Calu3 (cell line): Measurements from ENCODE around the gene ATP1A4. TPM values are rescaled to one million over a fixed set of nuclear protein-coding genes. Genes with fewer than 3 reads are reported as not detected.

Experiments
- BruUV-seq: library from RNA; stranded (reverse); fragments of 400-500 nt; replicated peaks from 2 replicates; lab custom pipeline; 2021; lab: Mats Ljungman, UMichigan
- CTCF ChIA-PET: fragments of 300-600 bp; sonication (Branson Sonifier 250); formaldehyde crosslinking; loops from one replicate; lab custom pipeline; 2022; ENCODE audit warnings: antibody characterized with exemption; lab: Charles Lee
- DNase-seq: peaks from one replicate; pipeline ENCODE4 v3.0.0; 2022
- H3K27ac Mint-ChIP-seq: one replicate; pipeline ENCODE4 v1.8.0; 2022; ENCODE audit warnings: mixed read lengths; ENCODE audit not compliant: unreplicated experiment
- H3K27me3 Mint-ChIP-seq: one replicate; pipeline ENCODE4 v1.8.0; 2022; ENCODE audit warnings: mixed read lengths; ENCODE audit not compliant: unreplicated experiment
- H3K36me3 Mint-ChIP-seq: one replicate; pipeline ENCODE4 v1.8.0; 2022; ENCODE audit warnings: mild to moderate bottlenecking, moderate library complexity, mixed read lengths; ENCODE audit not compliant: insufficient read depth, unreplicated experiment
- H3K4me1 Mint-ChIP-seq: one replicate; pipeline ENCODE4 v1.8.0; 2022; ENCODE audit warnings: mild to moderate bottlenecking, low read depth, mixed read lengths; ENCODE audit not compliant: unreplicated experiment
- H3K4me3 Mint-ChIP-seq: one replicate; pipeline ENCODE4 v1.8.0; 2022; ENCODE audit warnings: mild to moderate bottlenecking, low read depth, moderate library complexity, mixed read lengths; ENCODE audit not compliant: unreplicated experiment
- H3K9me3 Mint-ChIP-seq: one replicate; pipeline ENCODE4 v1.8.0; 2022; ENCODE audit warnings: low read depth, mixed read lengths; ENCODE audit not compliant: unreplicated experiment
- intact Hi-C: fragments of 100-400 bp; cut with micrococcal nuclease; formaldehyde crosslinking; loops from one replicate; pipeline ENCODE4 v1.10.0; 2022; ENCODE audit not compliant: unreplicated experiment
- total RNA-seq: library from RNA; stranded (reverse); gene quantifications from 2 replicates; pipeline ENCODE4 v1.2.3, GENCODE V29; 2022
- TF ChIP-seq, protein P1 (sequence below): fragments of 200-600 bp; IDR thresholded peaks from one replicate; pipeline ENCODE4 v1.8.0; 2022; ENCODE audit warnings: antibody characterized with exemption; ENCODE audit not compliant: unreplicated experiment

The ATP1A4 gene
- total RNA-seq, 1 experiment from 2014 or later, result not detected

DNA sequence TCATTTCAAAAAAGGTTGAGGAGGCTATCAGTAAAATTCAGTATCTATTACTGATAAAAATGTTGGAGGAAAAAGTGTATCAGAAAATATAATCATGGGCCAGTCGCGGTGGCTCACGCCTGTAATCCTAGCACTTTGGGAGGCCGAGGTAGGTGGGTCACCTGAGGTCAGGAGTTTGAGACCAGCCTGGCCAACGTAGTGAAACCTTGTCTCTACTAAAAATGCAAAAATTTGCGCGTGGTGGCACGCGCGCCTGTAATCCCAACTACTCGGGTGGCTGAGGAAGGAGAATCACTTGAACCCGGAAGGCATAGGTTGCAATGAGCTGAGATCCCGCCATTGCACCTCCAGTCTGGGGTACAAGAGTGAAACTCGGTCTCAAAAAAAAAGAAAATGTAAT, 5.3 kb upstream of the ATP1A4 start:
- no peak overlapping the region for H3K4me3 Mint-ChIP-seq
- CTCF ChIA-PET, result no interaction called here
- TF ChIP-seq, protein P1, sequence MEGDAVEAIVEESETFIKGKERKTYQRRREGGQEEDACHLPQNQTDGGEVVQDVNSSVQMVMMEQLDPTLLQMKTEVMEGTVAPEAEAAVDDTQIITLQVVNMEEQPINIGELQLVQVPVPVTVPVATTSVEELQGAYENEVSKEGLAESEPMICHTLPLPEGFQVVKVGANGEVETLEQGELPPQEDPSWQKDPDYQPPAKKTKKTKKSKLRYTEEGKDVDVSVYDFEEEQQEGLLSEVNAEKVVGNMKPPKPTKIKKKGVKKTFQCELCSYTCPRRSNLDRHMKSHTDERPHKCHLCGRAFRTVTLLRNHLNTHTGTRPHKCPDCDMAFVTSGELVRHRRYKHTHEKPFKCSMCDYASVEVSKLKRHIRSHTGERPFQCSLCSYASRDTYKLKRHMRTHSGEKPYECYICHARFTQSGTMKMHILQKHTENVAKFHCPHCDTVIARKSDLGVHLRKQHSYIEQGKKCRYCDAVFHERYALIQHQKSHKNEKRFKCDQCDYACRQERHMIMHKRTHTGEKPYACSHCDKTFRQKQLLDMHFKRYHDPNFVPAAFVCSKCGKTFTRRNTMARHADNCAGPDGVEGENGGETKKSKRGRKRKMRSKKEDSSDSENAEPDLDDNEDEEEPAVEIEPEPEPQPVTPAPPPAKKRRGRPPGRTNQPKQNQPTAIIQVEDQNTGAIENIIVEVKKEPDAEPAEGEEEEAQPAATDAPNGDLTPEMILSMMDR, result no peak
- H3K27ac Mint-ChIP-seq, result no peak overlapping the region
- BruUV-seq, result no TSS peak
- H3K27me3 Mint-ChIP-seq, result peaks cover 46% of the 10 kb centered on the region
- no peaks in the 10 kb centered on the region for H3K36me3 Mint-ChIP-seq
- H3K4me1 Mint-ChIP-seq, result no peaks in the 10 kb centered on the region
- intact Hi-C loops, result no loop called here
- H3K9me3 Mint-ChIP-seq, result no peaks in the 10 kb centered on the region
- DNase-seq, result no peak

DNA sequence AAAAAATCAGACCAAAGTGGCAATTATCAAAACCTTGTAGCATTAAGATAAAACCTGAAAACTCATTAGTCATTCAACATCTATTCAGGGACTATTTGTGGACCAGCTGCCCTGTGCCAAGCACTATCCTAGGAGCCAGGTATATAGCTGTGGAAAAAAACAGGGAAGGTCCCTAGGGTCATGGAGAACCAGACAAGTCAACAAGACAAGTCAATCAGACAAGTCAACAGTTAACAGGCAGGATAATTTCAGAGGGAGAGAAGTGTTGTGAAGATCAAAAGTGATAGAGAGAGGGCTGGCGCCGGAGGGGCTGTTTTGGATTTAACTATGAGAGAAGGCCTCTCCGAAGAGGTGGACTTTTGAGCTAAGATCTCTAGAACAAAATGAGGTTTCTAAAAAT, 3.3 kb upstream of the ATP1A4 start:
- H3K9me3 Mint-ChIP-seq, result no peaks in the 10 kb centered on the region
- no peak overlapping the region for H3K27ac Mint-ChIP-seq
- CTCF ChIA-PET, result interaction anchor here (1.1 kb wide), 1 partner anchor 205 kb away, joined by 3 read pairs; no protein-coding TSS in a partner anchor
- no peak overlapping the region for H3K4me3 Mint-ChIP-seq
- TF ChIP-seq, protein P1, result no peak
- intact Hi-C loops, result no loop called here
- DNase-seq, result no peak
- peaks cover 32% of the 10 kb centered on the region for H3K27me3 Mint-ChIP-seq
- no TSS peak for BruUV-seq
- no peaks in the 10 kb centered on the region for H3K4me1 Mint-ChIP-seq
- H3K36me3 Mint-ChIP-seq, result no peaks in the 10 kb centered on the region

DNA sequence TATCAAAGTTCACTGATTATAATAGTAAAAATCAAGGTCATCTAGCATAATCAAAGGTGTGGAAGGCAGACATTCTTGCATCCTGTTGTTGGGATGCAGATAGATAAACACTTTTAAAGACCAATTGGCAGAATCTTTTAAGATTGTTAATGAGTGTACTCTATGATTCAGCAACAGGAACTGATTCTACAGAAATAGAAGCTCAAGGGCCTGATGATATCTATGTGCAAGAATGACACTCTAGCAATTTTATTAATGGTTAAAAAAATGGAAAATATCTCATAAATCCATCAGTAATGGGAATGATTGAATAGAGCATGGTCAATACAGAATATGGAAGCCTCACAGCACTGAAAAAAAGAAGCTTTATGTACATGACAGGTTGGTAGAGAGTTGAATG, 2.2 kb upstream of the ATP1A4 start:
- intact Hi-C loops, result no loop called here
- H3K4me1 Mint-ChIP-seq, result no peaks in the 10 kb centered on the region
- no TSS peak for BruUV-seq
- no peak overlapping the region for H3K27ac Mint-ChIP-seq
- TF ChIP-seq, protein P1, result no peak
- no peaks in the 10 kb centered on the region for H3K9me3 Mint-ChIP-seq
- no peaks in the 10 kb centered on the region for H3K36me3 Mint-ChIP-seq
- CTCF ChIA-PET, result interaction anchor here (1.1 kb wide), 1 partner anchor 204 kb away, joined by 3 read pairs; no protein-coding TSS in a partner anchor
- no peak for DNase-seq
- no peak overlapping the region for H3K4me3 Mint-ChIP-seq
- H3K27me3 Mint-ChIP-seq, result peaks cover 21% of the 10 kb centered on the region

DNA sequence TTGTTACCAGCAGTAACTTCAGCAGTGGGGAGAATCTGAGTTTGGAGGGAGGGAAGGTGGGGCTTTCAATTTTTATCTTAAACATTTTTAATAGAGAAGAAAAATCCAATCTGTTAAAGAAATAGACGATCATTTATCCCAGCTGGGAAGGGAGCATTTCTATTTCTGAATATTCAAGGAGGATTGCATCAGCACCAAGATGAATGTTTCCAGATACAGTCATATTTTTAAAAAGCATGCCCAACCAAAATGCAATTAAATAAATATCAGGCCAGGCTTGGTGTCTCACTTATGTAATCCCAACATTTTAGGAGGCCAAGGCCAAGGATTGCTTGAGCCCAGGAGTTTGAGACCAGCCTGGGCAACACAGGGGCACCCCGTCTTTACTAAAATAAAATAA, 1.7 kb upstream of the ATP1A4 start:
- H3K27me3 Mint-ChIP-seq, result peaks cover 20% of the 10 kb centered on the region
- H3K27ac Mint-ChIP-seq, result no peak overlapping the region
- no peaks in the 10 kb centered on the region for H3K9me3 Mint-ChIP-seq
- DNase-seq, result no peak
- TF ChIP-seq, protein P1, result no peak
- CTCF ChIA-PET, result no interaction called here
- intact Hi-C loops, result no loop called here
- no peaks in the 10 kb centered on the region for H3K36me3 Mint-ChIP-seq
- no TSS peak for BruUV-seq
- no peak overlapping the region for H3K4me3 Mint-ChIP-seq
- no peaks in the 10 kb centered on the region for H3K4me1 Mint-ChIP-seq
